GM23248 (cell line): ENCODE measurements around the gene L3MBTL2.

Experiments
- EZH2 ChIP-seq: fragments of 200-600 bp; sonication (generic); IDR thresholded peaks from 2 replicates; pipeline ENCODE4 v1.6.1; 2018; ENCODE audit warnings: antibody characterized with exemption, mild to moderate bottlenecking; ENCODE audit not compliant: insufficient read depth, poor library complexity, severe bottlenecking
- EZH2phosphoT487 ChIP-seq: fragments of 200-600 bp; sonication (generic); IDR thresholded peaks from 2 replicates; pipeline ENCODE4 v1.6.1; 2018; ENCODE audit warnings: antibody characterized with exemption, moderate library complexity, mild to moderate bottlenecking, low read depth; ENCODE audit not compliant: insufficient read depth

GRCh38 chr22:41216984-41217383 is 11.9 kb downstream of the L3MBTL2 start:
- TF ChIP-seq EZH2 (no peak), EZH2phosphoT487 (no peak)
